Stimulated activated CD4-positive, alpha-beta T cell treated with anti-CD3 and anti-CD28 coated beads, Interleukin-1b, Interleukin-23, amount 100 ng/mL, for 48 hours (primary cell): ENCODE data around the gene INPP5K.

Experiments
- DNase-seq: peaks from one replicate; pipeline ENCODE4 v3.0.0-alpha.2; 2020

The INPP5K gene

GRCh38 chr17:1484676-1485422 lies 31.6 kb downstream of the INPP5K start:
- DNase-seq: no peak

GRCh38 chr17:1484060-1484535 lies 32.3 kb downstream of the INPP5K start:
- DNase-seq: no peak

DNA sequence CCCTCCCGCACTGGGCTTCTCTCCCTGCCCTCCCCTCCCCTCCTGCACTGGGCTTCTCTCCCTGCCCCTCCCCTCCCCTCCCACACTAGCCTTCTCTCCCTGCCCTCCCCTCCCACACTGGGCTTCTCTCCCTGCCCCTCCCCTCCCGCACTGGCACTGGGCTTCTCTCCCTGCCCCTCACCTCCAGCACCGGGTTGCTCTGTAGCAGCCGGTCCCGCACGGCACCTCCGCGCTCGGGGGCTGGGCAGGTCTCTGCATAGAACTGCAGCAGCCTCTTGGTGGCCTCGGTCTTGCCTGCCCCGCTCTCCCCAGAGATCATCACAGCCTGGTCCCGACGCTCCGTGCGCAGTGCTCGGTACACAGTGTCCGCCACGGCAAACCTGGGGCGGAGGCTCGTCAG lies 33.7 kb downstream of the INPP5K start:
- no peak for DNase-seq

DNA sequence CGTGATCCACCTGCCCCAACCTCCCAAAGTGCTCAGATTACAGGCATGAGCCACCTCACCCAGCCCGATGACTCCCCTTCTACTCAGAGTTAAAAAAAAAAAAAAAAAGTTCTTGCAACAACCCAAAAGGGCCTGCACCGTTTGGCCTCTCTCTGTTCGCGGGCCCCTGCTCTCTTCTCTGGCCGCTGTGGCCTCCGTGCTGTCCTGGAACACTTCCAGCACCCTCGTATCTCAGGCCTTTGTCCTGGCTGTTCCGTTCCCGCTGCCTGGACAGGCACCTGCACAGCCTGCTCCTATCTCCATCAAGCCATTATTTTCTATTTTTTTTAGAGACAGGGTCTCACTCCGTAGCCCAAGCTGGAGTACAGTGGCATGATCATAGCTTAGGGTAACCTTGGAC lies 34.7 kb downstream of the INPP5K start:
- DNase-seq: no peak

DNA sequence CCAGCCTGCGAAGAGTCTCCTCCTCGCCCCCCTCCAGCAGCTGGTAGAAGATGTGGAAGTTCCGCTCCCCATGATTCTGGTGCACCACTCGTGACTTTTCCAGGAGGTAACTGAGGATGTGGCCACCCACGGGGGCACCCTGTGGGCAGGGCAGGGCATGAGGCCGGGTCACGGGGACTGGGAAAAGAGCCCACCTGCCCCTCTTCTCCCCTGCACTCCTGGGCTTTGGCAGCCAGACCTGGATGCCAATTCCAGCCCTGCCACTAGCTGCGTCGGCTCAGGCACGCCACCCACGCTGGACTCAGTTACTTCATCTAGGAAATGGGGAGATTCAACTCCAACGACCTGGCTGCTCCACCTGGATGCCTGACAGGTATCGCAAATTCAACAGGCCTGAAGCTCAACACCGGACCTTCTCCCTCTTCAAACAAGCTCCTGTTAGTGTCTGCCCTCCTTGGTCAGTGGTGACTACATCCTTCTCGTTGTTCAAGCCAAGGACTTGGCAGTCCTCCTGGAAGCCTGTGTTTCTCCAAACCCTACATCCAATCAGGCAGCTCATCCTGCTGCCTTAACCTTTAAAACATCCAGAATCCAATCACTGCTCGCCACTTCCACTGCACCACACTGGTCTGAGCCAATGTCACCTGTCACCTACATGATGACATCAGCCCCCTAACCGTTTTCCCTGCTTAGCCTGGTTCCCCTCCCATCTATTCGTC lies 35.5 kb downstream of the INPP5K start:
- DNase-seq: no peak

DNA sequence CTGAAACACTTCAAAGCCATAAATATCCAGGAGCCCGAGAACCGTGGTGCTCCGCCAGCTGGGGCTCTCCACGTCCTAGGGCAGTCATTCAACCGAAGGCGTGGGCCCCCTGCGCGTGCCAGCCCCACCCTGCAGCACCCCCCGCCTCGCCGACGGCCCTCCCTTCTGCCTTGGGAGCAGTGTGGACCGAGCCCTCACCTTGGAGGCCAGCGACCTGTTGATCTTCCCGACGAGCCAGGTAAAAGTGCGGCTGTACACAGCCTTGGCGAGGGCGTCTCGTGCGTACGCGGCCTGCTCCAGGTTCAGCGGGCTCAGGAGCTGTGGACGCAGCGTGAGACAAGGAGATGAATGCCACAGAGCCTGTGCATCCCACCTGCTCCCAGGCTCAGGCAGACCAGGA lies 38.0 kb downstream of the INPP5K start:
- no peak for DNase-seq

DNA sequence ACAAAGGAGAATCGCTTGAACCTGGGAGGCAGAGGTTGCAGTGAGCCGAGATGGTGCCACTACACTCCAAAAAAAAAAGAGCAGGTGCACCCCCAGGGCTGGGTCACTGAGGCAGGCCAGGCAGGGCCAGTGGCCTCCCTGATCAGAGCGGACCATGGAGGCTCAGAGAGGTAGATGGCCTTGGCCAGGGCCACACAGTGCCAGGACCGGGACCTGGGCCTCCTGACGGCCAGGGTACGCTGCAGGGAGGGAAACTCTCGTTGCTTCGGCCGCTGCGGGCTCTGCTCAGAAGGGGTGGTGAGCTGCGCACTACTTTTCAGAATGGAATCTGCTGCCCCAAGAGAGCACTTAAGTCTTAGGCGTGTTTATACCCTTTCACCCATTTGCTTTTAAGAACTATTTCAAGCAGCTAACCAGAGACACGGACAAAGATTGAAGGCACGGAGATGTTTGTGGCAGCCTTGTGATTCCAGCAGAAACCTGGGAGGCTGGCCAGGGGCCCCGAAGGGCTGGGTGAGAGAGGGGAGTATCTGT lies 41.0 kb downstream of the INPP5K start:
- DNase-seq: no peak

GRCh38 chr17:1474402-1475189 lies 41.8 kb downstream of the INPP5K start:
- no peak for DNase-seq

- no peak for DNase-seq
Observed at GRCh38 chr17:1473841-1474240, 42.6 kb downstream of the INPP5K start.

- DNase-seq: no peak
Observed at GRCh38 chr17:1473170-1473569, 43.2 kb downstream of the INPP5K start.

- DNase-seq: no peak
Observed at GRCh38 chr17:1471911-1472821, 44.2 kb downstream of the INPP5K start.

DNA sequence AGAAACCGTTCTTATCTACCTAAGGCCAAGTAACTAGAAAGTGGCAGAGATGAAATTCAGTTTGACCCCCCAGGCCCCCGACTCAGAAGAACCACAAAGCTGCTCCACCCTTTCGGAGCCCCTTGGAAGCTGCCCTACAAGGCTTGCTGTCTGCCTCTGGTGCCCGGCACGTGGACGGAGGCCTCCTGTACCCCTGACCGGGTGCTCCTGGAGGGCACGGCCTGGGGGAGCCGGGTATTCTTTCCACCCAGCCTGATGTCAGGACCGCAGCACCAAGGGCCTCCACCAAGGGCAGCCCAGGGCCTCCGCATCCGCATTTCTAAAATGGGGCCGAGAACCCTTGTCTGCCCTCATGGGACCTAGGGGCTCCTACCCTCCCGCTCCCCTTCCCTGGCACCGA lies 44.9 kb downstream of the INPP5K start:
- DNase-seq: no peak

DNA sequence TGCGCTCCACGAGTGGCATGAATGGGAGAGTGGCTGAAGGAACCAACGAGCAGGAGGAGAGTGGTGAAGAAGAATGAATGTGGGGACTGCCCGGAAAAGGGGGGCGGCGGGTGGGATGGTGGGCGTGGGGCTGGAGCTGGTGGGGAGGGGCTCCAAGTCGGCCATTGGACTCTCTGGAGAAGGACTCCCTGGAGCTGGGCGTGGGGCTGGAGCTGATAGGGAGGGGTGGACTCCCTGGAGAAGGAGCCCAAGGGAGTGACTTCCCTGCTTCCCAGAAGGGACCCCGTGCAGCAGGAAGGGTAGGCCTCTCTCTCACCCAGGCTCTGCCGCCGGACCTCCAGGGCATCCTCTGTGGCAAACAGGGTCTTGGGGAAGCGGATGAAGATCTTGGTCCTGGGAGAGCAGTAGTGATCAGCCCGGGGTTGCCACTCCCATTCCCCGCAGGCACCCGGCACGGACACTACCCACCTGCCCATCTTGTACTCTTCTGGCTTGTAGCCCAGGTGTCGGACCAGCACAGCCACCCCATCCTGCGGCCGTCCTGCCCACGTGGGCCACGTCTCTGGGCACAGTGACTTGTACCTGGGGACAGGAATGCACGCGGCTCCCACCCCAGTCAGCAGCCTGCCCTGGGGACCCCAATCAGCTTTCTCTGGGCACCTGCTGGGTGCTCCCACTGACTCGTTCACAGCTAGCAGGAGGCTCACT lies 45.5 kb downstream of the INPP5K start:
- DNase-seq: no peak

- no peak for DNase-seq
Observed at GRCh38 chr17:1470071-1470754, 46.2 kb downstream of the INPP5K start.

DNA sequence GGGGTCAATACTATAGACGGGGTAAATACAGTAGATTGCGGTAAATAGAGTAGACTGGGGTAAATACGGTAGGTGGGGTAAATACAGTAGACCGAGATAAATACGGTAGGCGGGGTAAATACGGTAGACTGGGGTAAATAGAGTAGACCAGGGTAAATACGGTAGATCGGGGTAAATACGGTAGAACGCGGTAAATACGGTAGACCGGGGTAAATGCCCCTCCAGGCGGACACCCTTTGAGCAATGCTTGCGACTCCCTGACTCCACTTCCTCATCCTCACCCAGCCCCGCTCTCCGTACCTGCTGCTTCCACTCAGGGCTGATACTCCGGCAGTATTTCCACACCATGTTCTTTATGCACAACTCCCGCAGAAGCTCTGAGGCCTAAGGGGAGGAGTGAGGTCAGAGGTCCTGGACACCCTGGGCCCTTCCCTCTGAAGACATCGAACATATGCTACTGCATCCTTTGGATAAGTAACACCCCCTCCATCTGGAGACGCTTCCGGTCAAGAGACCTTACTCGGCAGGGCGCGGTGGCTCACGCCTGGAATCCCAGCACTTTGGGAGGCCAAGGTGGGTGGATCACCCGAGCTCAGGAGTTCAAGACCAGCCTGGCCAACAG lies 47.1 kb downstream of the INPP5K start:
- no peak for DNase-seq

DNA sequence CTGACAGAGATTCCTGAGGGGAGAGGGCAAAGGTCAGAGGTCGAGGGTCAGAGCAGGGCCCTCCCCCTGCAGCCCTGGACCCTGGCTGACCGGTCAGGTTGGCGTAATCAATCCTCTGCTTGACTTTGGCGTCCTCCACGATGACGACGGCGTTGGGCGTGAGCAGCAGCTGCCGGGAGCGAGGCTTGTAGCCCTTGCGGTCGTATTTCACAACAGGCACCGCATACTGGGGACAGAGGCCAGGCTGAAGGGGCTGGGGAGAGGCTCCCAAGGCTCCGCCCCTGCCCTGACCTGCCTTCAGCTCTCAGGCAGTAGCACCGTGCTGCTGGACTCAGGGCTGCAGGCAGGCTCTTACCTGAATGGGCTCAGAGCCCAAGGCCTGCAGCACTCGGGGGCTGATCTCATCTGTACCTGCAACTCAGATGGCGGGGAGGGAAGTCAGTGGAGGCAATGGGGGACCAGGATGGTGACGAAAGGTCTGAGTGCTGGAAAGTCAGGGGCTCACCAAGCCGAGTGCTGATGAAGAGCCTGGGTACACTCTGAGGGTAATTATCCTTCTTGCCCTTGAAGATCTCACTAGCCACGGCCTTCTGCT lies 48.4 kb downstream of the INPP5K start:
- no peak for DNase-seq

DNA sequence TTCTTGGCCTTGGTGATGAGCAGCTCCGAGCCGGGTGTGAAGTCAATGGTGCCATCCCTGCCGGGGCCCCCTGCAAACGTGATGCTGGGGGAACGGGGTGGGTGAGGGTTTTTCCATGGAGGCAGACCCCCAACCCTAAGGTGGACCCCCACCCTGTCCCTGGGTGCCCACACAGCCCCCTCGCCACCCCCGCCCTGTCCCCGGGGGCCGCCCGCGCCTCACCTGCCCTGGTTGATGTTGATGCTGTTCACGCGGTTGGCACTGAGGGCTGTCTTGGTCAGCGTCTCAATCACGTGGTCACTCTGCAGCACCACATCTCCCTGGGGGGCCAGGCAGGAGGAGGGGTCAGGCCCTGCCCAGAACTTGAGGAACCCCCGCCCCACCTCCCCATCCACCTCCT lies 49.2 kb downstream of the INPP5K start:
- no peak for DNase-seq

DNA sequence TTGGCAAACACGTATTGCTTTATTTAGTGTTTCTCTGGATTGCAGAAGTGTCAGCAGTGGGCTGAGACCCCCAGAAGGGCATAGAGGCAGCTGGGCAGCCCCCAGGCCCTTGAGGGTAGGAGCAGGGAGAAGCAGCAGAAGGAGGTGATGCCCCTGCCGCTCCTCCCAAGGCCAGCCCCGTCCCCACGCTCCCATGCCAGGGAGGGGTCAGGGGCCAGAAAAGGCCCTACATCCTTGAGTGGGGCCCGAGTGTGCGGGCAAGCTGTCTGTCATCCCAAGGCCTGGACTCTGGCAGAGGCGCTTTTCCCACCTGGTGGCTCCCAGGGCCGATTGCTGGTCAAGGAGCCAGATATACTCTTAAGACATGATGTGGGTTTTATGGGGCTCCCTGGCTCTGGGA lies 52.2 kb downstream of the INPP5K start:
- no peak for DNase-seq

DNA sequence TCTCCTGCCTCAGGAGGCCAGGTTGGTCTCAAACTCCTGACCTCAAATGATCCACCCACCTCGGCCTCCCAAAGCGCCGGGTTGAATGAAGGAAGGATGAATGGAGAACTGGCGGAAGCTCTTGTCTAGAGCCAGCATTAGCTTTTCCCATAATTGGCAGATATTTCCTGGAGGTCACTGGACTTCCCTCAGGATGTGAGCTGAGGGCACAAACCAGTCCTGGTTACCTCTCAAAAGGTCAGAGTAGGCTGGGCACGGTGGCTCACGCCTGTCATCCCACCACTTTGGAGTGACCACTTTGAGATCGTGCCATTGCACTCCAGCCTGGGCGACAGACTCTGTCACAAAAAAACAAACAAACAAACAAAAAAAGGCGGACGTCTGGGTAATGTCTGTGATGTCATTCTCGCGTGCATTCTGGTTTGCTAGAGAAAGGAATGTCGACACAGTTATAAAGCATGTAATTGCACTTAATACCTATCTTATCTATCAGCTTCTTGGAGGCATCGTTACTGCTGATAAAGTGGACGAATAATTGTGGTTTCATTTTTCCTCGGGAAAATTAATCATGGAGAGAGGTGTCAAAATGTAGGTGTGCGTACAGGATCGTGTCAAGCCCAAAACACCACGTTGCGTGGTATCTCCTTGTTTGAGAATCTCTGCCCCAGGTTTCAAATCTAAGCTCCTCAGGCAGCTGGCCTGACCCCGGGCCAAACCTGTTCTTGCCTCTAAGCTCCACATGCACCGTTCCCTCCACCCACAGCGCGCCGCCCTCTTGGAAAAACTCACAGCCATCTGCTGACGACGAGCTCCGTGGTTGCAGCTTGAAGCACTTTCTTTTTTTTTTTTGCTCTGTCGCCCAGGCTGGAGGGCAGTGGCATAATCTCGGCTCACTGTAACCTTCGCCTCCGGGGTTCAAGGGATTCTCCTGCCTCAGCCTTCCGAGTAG lies 54.0 kb downstream of the INPP5K start:
- no peak for DNase-seq
